T follicular helper cell (primary cell): Measurements from ENCODE around the gene TIMM13.
"Not testable (repeated sequence)": the region's sequence is repeated elsewhere in the genome, so short reads cannot be mapped to it uniquely, and the experiment has no call there.

Experiments used
- DNase-seq: peaks from one replicate; pipeline ENCODE4 v3.0.0-alpha.2; 2020; ENCODE audit warnings: low read depth
- total RNA-seq, 2 experiments: gene quantifications; one replicate each; lab custom pipeline; 2026; lab: John Stamatoyannopoulos, UW

The TIMM13 gene
- 29.3 to 91.8 reads per million in 2 experiments for total RNA-seq

- DNase-seq: peak; percentile 94
Measured at GRCh38 chr19:2427429-2428320, at the start of gene TIMM13. TIMM13 (minus strand) TSS chr19:2427586; CDS start chr19:2427533, 53 bp downstream.

- peak; percentile 32 for DNase-seq
Measured at GRCh38 chr19:2476451-2477140, 49.2 kb upstream of the TIMM13 start.

DNA sequence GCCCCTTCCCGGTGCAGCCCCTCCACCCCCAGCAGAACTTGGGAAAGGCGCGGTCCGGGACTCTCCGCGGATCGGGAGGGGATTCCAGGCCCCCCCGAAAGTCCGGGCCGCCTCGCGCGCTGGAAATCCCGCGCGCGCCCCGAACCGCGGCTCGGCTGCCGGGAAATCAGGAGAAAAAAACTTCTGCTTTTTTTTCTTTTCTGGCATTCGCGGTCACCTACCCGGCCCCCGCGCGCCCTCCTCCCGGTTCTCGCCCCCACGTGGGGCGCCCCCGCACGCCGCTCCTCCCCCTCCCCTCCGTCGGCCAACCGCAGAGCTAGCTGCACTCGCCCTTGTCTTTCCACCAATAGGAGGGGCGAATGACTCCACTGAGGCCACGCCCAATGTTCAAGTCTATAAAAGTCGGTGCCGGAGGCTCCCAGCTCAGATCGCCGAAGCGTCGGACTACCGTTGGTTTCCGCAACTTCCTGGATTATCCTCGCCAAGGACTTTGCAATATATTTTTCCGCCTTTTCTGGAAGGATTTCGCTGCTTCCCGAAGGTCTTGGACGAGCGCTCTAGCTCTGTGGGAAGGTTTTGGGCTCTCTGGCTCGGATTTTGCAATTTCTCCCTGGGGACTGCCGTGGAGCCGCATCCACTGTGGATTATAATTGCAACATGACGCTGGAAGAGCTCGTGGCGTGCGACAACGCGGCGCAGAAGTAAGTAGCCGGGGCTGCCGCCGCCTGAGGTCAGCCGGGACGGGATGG, 48.5 kb upstream of the TIMM13 start, which contains the start of gene GADD45B:
TSS of gene GADD45B (plus strand) at position 426 of the 749 bp plus-strand sequence. CDS start at position 658, 232 bp downstream.
- DNase-seq: peak; percentile 96

DNA sequence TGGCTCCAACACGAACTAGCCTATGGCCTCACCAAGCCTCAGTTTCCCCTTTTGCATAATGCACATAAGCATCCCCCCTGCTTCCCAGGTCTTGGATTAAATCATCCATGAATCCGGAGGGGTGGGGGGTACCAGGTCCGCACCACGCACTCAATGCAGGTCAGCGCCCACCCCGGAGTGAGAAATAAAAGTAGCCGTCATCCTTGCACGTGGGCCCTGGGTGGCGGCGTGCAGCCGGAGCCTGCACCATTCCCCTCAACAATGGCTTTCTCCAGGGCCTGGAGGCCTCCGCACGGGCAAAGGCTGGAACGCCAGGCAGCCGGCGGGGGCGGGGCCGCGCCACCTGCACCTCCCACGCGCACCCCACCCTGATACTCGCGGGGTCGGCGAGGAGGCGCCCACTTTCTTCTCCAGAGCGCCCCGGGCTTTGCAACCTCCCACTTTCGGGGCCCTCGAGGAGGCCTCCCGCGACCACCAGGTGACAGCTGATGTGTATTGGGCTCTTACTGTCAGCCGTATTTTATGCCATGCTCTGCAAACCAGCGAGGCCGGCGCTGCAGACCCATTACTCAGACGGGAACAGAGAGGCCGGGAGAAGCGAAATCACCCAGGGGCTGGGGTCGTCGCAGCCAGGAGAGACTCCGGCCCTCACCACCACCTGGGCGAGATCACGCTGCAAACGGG, 47.8 kb upstream of the TIMM13 start:
- DNase-seq: peak; percentile 37

GRCh38 chr19:2474232-2475017, 47.0 kb upstream of the TIMM13 start:
- peak; percentile 71 for DNase-seq

- DNase-seq: not testable (repeated sequence)
Measured at GRCh38 chr19:2469915-2470200, 42.5 kb upstream of the TIMM13 start.

DNA sequence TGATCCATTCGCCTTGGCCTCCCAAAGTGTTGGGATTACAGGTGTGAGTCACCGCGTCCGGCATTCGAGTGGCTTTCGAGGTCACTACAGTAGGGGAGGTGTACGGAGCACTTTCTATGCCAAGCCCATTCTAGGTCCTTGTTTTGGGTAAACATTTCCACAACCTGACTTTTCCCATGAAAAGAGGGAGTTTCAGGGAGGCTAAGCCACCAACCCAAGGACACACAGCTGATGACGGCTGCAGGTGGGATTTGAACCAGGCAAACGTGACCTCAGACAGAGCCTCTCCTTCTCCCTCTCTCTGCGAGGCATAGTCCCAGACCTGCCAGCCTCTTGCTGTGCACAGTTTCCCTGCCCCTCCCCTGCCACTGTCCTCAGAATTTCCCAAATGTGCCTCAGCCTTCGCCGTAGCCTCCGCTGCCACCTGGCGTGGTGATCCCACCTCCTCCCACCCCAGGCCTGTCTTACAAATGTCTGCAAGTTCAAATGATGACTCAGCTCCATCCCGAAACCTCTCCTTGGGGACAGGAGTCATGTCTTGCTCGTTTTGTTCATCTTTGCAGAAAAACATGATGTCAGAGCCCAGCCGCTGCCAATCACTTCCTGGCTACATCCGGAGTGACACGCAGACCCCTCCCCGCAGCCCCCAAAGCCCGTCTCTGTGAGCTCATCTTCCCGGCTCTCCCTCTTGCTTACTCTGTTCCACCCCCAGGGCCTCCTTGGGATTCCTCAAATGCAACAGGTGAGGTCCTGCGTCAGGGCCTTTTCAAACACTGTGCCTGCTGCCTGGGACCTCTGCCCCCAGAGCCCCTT, 41.9 kb upstream of the TIMM13 start:
- DNase-seq: no peak

DNA sequence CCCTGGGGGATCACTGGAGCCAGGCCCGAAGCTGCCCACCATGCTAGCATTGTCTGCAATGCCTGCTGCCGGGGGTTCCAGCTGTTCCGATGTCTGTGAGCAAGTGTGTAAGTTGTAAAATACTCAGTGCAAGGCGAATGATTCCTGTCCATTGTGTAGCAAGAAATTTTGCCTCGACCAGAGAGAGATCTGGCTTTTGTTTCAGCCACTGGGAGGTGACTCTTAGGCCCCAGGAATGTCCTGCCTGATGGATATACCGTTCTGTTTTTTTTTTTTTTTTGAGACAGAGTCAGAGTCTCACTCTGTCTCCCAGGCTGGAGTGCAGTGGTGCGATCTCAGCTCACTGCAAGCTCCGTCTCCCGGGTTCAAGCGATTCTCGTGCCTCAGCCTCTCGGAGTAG, 41.2 kb upstream of the TIMM13 start:
- no peak for DNase-seq

DNA sequence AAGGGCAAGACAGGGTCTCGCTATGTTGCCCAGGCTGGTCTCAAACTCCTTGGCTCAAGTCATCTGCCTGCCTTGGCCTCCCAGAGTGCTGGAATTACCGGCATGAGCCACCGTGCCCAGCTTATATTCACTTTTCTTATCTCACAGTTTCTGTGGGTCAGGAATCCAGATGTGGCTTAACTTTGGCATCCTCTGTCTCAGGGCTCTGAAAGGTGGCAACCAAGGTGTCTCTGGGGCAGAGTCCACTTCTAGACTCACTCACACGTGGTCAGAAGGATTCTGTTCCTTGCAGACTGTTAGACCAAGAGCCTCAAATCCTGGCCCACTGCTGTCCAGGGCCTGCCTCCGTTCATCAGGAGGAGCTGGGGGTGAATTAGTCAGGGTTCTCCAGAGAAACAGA, 37.0 kb upstream of the TIMM13 start:
- no peak for DNase-seq

DNA sequence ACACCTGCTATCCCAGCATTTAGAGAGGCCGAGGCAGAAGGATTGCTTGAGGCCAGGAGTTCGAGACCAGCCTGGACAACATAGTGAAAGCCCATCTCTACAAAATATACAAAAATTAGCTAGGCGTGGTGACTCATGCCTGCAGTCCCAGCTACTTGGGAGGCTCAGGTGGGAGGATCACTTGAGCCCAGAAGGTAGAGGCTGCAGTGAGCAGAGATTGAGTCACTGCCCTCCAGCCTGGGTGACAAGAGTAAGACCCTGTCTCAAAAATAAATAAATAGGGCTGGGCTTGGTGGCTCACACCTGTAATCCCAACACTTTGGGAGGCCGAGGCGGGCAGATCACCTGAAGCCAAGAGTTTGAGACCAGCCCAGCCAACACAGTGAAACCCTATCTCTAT, 36.3 kb upstream of the TIMM13 start:
- DNase-seq: not testable (repeated sequence)

- DNase-seq: no peak
Measured at GRCh38 chr19:2462635-2463421, 35.4 kb upstream of the TIMM13 start.

DNA sequence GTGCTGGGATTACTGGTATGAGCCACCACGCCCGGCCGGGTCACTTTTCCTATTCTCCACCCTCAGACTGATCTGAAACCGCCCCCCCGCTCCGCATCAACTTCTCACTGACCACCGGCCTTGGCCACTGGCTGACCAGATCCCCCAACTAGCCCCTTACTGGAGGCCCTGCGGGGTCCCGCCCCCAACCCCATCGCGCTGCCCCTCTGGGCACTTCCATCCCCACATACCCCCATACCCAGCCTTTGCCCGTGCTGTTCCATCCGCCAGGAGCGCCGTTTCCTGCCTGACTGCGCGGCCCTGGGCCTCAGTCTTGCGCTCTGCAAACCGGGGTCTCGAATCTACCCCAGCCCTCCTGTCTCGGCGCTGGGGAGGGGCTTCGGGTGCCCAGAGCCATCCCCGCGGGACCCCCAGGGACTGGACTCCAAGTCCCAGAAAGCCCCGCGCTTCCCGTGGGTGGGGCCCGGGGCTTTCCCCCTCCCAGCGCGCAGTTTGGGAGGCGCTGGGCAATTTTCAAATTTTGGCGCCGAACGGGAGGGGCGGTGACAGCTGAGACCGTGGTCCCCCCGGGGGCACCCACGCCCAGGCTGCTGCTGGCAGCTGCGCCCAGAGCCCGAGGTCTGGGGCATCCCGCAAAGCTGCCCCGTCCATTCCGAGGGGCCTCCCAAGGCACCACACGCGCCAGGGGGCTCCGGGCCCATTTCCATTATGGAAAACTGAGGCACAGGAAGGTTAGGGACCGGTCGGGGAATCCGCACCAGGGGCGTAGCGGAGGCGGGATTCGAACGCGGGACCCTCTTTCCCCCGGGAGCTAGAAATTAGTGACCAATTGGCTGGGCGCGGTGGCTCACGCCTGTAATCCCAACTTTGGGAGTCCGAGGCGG, 34.6 kb upstream of the TIMM13 start:
- DNase-seq: peak; percentile 24

DNA sequence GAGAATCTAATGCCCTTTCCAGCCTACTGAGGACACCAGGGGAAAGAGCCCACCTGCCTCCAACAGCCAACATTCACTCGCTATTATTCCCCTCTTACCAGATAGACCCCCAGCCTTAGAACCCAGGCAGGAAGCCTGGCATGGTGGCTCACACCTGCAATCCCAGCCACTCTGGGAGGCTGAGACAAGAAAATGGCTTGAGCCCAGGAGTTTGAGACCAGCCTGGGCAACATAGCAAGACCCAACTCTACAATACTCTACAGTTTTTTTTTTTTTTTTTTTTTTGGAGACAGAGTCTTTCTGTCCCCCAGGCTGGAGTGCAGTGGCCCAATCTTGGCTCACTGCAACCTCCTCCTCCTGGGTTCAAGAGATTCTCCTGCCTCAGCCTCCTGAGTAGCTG, 32.9 kb upstream of the TIMM13 start:
- no peak for DNase-seq

- not testable (repeated sequence) for DNase-seq
Measured at GRCh38 chr19:2458776-2459175, 31.4 kb upstream of the TIMM13 start.

DNA sequence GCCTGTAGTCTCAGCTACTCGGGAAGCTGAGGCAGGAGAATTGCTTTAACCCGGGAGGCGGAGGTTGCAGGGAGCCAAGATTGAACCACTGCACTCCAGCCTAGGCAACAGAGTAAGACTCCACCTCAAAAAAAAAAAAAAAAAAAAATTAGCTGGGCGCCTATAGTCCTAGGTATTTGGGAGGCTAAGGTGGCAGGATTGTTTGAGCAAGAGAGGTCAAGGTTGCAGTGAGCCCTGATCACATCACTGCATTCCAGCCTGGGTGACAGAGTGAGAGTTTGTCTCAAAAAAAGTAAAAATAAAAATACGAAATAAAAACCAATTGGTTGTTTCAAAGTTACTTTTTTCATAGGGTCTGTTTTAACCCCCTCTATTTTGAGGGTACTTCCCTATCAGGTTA, 30.7 kb upstream of the TIMM13 start:
- DNase-seq: no peak

DNA sequence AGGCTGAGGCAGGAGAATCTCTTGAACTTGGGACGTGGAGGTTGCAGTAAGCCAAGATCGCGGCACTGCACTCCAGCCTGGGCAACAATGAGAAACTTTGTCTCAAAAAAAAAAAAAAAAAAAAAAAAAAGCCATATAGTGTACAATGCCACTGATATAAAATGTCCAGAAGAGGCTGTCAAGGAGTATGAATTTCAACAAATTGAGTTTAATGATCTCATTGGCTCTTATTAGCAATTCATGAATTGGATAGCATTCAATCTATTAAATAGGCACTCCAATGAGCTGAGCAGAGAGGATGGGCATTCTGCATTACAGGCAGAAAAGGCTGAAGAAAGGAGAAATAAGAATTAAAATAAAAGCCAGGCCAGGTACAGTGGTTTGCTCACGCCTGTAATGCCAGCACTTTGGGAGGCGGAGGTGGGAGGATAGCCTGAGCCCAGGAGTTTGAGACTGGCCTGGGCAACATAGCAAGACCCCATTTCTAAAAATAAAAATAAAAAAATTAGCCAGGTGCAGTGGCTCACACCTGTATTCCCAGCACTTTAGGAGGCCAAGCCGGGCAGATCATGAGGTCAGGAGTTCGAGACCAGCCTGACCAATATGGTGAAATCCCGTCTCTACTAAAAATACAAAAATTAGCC, 30.1 kb upstream of the TIMM13 start:
- no peak for DNase-seq

GRCh38 chr19:2455851-2456570, 28.6 kb upstream of the TIMM13 start:
- peak; percentile 15 for DNase-seq
